ENCODE measurements around the gene KY.

KY gene

GRCh38 chr3:134613006-134613520 lies 37.8 kb downstream of the KY start:
- TF ChIP-seq REST (IDR thresholded peaks at IDR 0.05; ENCODE audit: insufficient read depth in 1 of 2, low read depth in 2 of 2, low read length in 2 of 2) (no peak), POLR2AphosphoS5 (IDR thresholded peaks at IDR 0.05; ENCODE audit: low read depth, low read length) (no peak), TAF1 (IDR thresholded peaks at IDR 0.05; ENCODE audit: borderline replicate concordance, insufficient read depth, low read length) (no peak), SIN3A (IDR thresholded peaks at IDR 0.05; ENCODE audit: borderline replicate concordance, insufficient read depth, low read length) (no peak), FOXP2 (optimal IDR thresholded peaks at IDR 0.05; ENCODE audit: borderline replicate concordance, extremely low read depth, extremely low read length, insufficient read depth) (no peak)

GRCh38 chr3:134611516-134611915 lies 39.3 kb downstream of the KY start:
- TF ChIP-seq SIN3A (IDR thresholded peaks at IDR 0.05; ENCODE audit: borderline replicate concordance, insufficient read depth, low read length) (no peak), FOXP2 (optimal IDR thresholded peaks at IDR 0.05; ENCODE audit: borderline replicate concordance, extremely low read depth, extremely low read length, insufficient read depth) (no peak), POLR2AphosphoS5 (IDR thresholded peaks at IDR 0.05; ENCODE audit: low read depth, low read length) (no peak), TAF1 (IDR thresholded peaks at IDR 0.05; ENCODE audit: borderline replicate concordance, insufficient read depth, low read length) (no peak), REST (IDR thresholded peaks at IDR 0.05; ENCODE audit: insufficient read depth in 1 of 2, low read depth in 2 of 2, low read length in 2 of 2) (no peak)

- TF ChIP-seq TAF1 (IDR thresholded peaks at IDR 0.05; ENCODE audit: borderline replicate concordance, insufficient read depth, low read length) (no peak), FOXP2 (optimal IDR thresholded peaks at IDR 0.05; ENCODE audit: borderline replicate concordance, extremely low read depth, extremely low read length, insufficient read depth) (no peak), REST (IDR thresholded peaks at IDR 0.05; ENCODE audit: insufficient read depth in 1 of 2, low read depth in 2 of 2, low read length in 2 of 2) (no peak), SIN3A (IDR thresholded peaks at IDR 0.05; ENCODE audit: borderline replicate concordance, insufficient read depth, low read length) (no peak), POLR2AphosphoS5 (IDR thresholded peaks at IDR 0.05; ENCODE audit: low read depth, low read length) (no peak)
Observed at GRCh38 chr3:134610432-134611385, 40.1 kb downstream of the KY start.

- TF ChIP-seq FOXP2 (optimal IDR thresholded peaks at IDR 0.05; ENCODE audit: borderline replicate concordance, extremely low read depth, extremely low read length, insufficient read depth) = no peak
- TF ChIP-seq POLR2AphosphoS5 (IDR thresholded peaks at IDR 0.05; ENCODE audit: low read depth, low read length) = no peak
- no peak for TF ChIP-seq SIN3A (IDR thresholded peaks at IDR 0.05; ENCODE audit: borderline replicate concordance, insufficient read depth, low read length)
- TF ChIP-seq TAF1 (IDR thresholded peaks at IDR 0.05; ENCODE audit: borderline replicate concordance, insufficient read depth, low read length) = no peak
Observed at GRCh38 chr3:134609821-134610431, 40.9 kb downstream of the KY start.

- TF ChIP-seq SIN3A (IDR thresholded peaks at IDR 0.05; ENCODE audit: borderline replicate concordance, insufficient read depth, low read length) (no peak), REST (IDR thresholded peaks at IDR 0.05; ENCODE audit: insufficient read depth in 1 of 2, low read depth in 2 of 2, low read length in 2 of 2) (no peak), POLR2AphosphoS5 (IDR thresholded peaks at IDR 0.05; ENCODE audit: low read depth, low read length) (no peak), TAF1 (IDR thresholded peaks at IDR 0.05; ENCODE audit: borderline replicate concordance, insufficient read depth, low read length) (no peak), FOXP2 (optimal IDR thresholded peaks at IDR 0.05; ENCODE audit: borderline replicate concordance, extremely low read depth, extremely low read length, insufficient read depth) (no peak)
Observed at GRCh38 chr3:134608771-134609435, 41.9 kb downstream of the KY start.
